Measurements from ENCODE around the gene TP73.

DNA sequence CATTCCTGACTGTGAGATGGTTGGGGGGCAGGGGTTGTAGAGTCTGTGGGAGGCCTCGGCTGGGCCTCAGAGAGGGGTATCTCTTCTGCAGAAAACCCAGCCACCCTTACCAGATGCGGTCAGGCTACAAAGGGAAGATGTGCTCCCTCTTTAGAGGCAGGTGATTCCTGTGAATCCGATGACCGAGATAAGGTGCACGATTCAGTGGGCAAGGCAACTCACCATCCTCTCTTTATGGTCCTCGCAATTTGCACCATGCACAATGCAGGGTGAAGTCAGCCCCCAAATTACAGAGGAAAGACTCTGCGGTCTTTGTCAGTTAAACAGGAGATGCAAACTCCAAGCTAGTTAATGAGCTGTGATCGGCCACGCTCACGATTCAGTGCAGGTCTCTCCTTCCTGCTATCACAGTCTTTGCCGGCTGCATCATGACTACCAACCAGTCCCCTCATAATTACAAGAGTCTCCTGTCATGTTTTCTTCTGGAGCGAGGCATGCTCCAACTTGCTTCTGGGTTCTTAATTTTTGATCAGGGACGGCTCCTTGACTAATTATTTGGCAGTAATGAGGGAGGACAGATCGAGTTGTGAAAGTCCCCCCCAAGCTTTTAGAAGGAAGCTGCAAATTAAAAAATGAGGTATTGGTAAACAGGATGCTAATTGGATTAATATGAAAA is 12.5 kb downstream of the TP73 start:
- TF ChIP-seq, protein P1, sequence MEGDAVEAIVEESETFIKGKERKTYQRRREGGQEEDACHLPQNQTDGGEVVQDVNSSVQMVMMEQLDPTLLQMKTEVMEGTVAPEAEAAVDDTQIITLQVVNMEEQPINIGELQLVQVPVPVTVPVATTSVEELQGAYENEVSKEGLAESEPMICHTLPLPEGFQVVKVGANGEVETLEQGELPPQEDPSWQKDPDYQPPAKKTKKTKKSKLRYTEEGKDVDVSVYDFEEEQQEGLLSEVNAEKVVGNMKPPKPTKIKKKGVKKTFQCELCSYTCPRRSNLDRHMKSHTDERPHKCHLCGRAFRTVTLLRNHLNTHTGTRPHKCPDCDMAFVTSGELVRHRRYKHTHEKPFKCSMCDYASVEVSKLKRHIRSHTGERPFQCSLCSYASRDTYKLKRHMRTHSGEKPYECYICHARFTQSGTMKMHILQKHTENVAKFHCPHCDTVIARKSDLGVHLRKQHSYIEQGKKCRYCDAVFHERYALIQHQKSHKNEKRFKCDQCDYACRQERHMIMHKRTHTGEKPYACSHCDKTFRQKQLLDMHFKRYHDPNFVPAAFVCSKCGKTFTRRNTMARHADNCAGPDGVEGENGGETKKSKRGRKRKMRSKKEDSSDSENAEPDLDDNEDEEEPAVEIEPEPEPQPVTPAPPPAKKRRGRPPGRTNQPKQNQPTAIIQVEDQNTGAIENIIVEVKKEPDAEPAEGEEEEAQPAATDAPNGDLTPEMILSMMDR (IDR thresholded peaks at IDR 0.05; ENCODE audit: low read depth, low read length) = no peak
- TF ChIP-seq EZH2phosphoT487 (IDR thresholded peaks at IDR 0.05; ENCODE audit: low read depth) = no peak
